Smooth muscle cell (in vitro differentiated cells): ENCODE data around the gene P2RX3. TPM values are rescaled to one million over a fixed set of nuclear protein-coding genes. Genes with fewer than 3 reads are reported as not detected.

Source experiments
- DNase-seq: peaks from one replicate; lab custom pipeline; 2025; ENCODE audit not compliant: unreplicated experiment; lab: John Stamatoyannopoulos, UW
- H2AFZ ChIP-seq: fragments of 200-600 bp; sonication (generic); 2 replicates; pipeline ENCODE4 v1.6.0; 2016; ENCODE audit warnings: antibody characterized with exemption, low read depth, mild to moderate bottlenecking
- H3F3A ChIP-seq: fragments of 200-600 bp; sonication (generic); 2 replicates; pipeline ENCODE4 v1.6.0; 2017; ENCODE audit warnings: antibody characterized with exemption, low read depth
- H3K27ac ChIP-seq: fragments of 200-600 bp; sonication (generic); 2 replicates; pipeline ENCODE4 v1.5.1; 2016; ENCODE audit warnings: low read depth, mild to moderate bottlenecking
- H3K27me3 ChIP-seq: fragments of 200-600 bp; sonication (generic); 2 replicates; pipeline ENCODE4 v1.6.1; 2016; ENCODE audit warnings: low read depth, mild to moderate bottlenecking
- H3K36me3 ChIP-seq: fragments of 200-600 bp; sonication (generic); 2 replicates; pipeline ENCODE4 v1.5.1; 2016; ENCODE audit warnings: low read depth
- H3K4me1 ChIP-seq: fragments of 200-600 bp; sonication (generic); 2 replicates; pipeline ENCODE4 v1.5.1; 2016; ENCODE audit warnings: low read depth
- H3K4me2 ChIP-seq: fragments of 200-600 bp; sonication (generic); 2 replicates; pipeline ENCODE4 v1.6.0; 2016; ENCODE audit warnings: mild to moderate bottlenecking
- H3K4me3 ChIP-seq: fragments of 200-600 bp; sonication (generic); 2 replicates; pipeline ENCODE4 v1.5.1; 2016; ENCODE audit warnings: mild to moderate bottlenecking
- H3K79me2 ChIP-seq: fragments of 200-600 bp; sonication (generic); 2 replicates; pipeline ENCODE4 v1.6.0; 2016; ENCODE audit warnings: low read depth, mild to moderate bottlenecking
- H3K9ac ChIP-seq: fragments of 200-600 bp; sonication (generic); 2 replicates; pipeline ENCODE4 v1.6.0; 2016; ENCODE audit warnings: low read depth
- H3K9me3 ChIP-seq: fragments of 200-600 bp; sonication (generic); replicated peaks from 2 replicates; pipeline ENCODE4 v1.5.1; 2016; ENCODE audit warnings: low read depth
- H4K20me1 ChIP-seq: fragments of 200-600 bp; sonication (generic); 2 replicates; pipeline ENCODE4 v1.6.0; 2016; ENCODE audit warnings: low read depth
- WGBS: methylation state at CpG from one replicate; pipeline ENCODE4 v1.1.7; 2016; ENCODE audit warnings: low lambda C conversion rate; 5-methylcytosine and 5-hydroxymethylcytosine counted together
- polyA plus RNA-seq: library from polyadenylated mRNA; unstranded; fragments of >200 nt; fragmentation: Nextera tagmentation; extraction: Ambion mirVana; gene quantifications from 2 replicates; pipeline ENCODE4 v1.2.1, GENCODE V29; 2016
- total RNA-seq: library from RNA; depleted of rRNA; stranded (reverse); fragments of >200 nt; gene quantifications from 2 replicates; pipeline ENCODE4 v1.2.3, GENCODE V29; 2014
- TF ChIP-seq, protein P1 (sequence below): fragments of 200-600 bp; sonication (generic); IDR thresholded peaks from 2 replicates; pipeline ENCODE4 v1.5.1; 2017; ENCODE audit warnings: borderline replicate concordance, mild to moderate bottlenecking, antibody characterized with exemption; ENCODE audit not compliant: insufficient read depth, poor library complexity, severe bottlenecking

The P2RX3 gene
- total and polyA plus RNA-seq, 2 experiments from 2014 or later, result 0.19 TPM; not detected in 1

DNA sequence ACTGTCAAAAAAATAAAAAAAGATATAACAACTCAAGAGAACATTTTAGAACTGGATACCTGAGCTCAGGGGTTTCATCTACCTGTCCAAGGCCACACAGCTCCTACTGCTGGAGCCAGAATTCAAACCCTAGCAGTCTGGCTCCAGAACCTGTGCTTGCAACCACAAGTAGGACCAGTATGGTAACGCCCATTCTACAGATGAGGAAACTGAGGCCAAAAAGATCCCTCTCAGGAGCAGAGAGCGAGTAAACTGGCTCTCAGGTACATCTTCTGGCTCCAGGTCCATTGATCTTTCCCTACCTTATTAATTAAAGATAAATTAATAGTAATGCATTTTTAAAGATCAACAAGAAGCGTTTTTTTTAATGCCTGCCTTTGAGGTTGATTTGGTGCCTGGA is 19.2 kb downstream of the P2RX3 start:
- DNase-seq, result no peak
- peak overlapping the region; percentile 56 for H3K4me2 ChIP-seq
- no peak overlapping the region for H3K9ac ChIP-seq
- H3K9me3 ChIP-seq, result no peaks in the 10 kb centered on the region
- peaks cover under 1% of the 10 kb centered on the region for H3K27me3 ChIP-seq
- TF ChIP-seq, protein P1, sequence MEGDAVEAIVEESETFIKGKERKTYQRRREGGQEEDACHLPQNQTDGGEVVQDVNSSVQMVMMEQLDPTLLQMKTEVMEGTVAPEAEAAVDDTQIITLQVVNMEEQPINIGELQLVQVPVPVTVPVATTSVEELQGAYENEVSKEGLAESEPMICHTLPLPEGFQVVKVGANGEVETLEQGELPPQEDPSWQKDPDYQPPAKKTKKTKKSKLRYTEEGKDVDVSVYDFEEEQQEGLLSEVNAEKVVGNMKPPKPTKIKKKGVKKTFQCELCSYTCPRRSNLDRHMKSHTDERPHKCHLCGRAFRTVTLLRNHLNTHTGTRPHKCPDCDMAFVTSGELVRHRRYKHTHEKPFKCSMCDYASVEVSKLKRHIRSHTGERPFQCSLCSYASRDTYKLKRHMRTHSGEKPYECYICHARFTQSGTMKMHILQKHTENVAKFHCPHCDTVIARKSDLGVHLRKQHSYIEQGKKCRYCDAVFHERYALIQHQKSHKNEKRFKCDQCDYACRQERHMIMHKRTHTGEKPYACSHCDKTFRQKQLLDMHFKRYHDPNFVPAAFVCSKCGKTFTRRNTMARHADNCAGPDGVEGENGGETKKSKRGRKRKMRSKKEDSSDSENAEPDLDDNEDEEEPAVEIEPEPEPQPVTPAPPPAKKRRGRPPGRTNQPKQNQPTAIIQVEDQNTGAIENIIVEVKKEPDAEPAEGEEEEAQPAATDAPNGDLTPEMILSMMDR, result no peak
- no peak overlapping the region for H2AFZ ChIP-seq
- peaks cover 17% of the 10 kb centered on the region for H3F3A ChIP-seq
- H3K4me1 ChIP-seq, result peaks cover 35% of the 10 kb centered on the region
- 91% methylated on average over 3 of the region's 3 CpGs for WGBS
- no peaks in the 10 kb centered on the region for H3K36me3 ChIP-seq
- H3K79me2 ChIP-seq, result no peaks in the 10 kb centered on the region
- H3K4me3 ChIP-seq, result no peak overlapping the region
- H4K20me1 ChIP-seq, result no peaks in the 10 kb centered on the region
- H3K27ac ChIP-seq, result peak overlapping the region; percentile 44

DNA sequence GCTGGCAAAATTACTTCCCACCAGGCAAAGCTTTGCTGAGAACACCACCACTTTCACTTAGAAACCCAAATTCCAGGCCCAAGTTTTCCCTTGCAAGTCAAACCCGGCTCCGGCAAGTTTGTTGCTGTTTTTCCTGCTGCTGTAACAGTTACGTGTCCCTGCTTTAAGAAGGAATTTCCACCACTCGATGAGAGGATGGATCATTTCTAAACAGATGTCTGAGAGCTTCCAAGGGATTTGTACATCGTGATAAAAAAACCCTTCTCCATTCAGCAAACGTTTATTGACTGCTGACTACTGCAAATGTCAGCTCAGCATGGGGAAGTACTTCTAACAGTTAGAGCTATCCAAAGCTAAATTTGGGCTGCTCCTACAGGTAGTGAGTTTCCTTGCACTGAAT is 19.7 kb downstream of the P2RX3 start:
- Histone ChIP-seq H3K4me3 (no peak overlapping the region), H3K9me3 (no peaks in the 10 kb centered on the region), H2AFZ (no peak overlapping the region), H3F3A (peaks cover 17% of the 10 kb centered on the region), H3K36me3 (no peaks in the 10 kb centered on the region), H3K27me3 (peaks cover 4% of the 10 kb centered on the region), H3K4me1 (peaks cover 34% of the 10 kb centered on the region), H3K4me2 (peak overlapping the region; percentile 56), H3K9ac (no peak overlapping the region), H4K20me1 (no peaks in the 10 kb centered on the region), H3K79me2 (no peaks in the 10 kb centered on the region), H3K27ac (peak overlapping the region; percentile 44)
- 25% methylated on average over 6 of the region's 6 CpGs for WGBS
- no peak for DNase-seq
- TF ChIP-seq, protein P1, result no peak

DNA sequence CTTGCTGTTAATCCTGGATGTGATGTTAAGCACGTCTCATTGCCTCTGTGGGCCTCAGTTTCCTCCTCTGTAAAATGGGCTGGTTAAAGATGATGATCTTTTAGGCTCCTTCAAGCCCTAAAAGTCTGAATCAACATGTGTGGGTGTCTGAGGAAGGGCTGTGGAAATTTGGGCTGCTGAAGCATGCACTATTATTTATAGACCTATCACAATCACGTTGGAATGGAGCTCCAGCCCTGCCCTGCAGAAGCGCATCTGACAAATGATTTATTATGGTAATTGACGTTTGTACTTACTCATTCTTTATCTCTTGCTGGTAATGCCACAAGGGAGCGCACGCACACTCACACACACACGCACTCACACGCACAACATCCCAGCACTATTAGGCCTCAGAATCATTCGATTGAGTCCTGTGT is 20.4 kb downstream of the P2RX3 start:
- H3K36me3 ChIP-seq, result no peaks in the 10 kb centered on the region
- peaks cover 27% of the 10 kb centered on the region for H3K4me1 ChIP-seq
- no peak for DNase-seq
- H3F3A ChIP-seq, result peaks cover 17% of the 10 kb centered on the region
- no peaks in the 10 kb centered on the region for H3K9me3 ChIP-seq
- H4K20me1 ChIP-seq, result no peaks in the 10 kb centered on the region
- H3K27me3 ChIP-seq, result peaks cover 4% of the 10 kb centered on the region
- 53% methylated on average over 9 of the region's 9 CpGs for WGBS
- no peak overlapping the region for H3K4me2 ChIP-seq
- peak overlapping the region; percentile 44 for H3K27ac ChIP-seq
- no peak overlapping the region for H2AFZ ChIP-seq
- no peak overlapping the region for H3K9ac ChIP-seq
- H3K79me2 ChIP-seq, result no peaks in the 10 kb centered on the region
- TF ChIP-seq, protein P1, result no peak
- no peak overlapping the region for H3K4me3 ChIP-seq

DNA sequence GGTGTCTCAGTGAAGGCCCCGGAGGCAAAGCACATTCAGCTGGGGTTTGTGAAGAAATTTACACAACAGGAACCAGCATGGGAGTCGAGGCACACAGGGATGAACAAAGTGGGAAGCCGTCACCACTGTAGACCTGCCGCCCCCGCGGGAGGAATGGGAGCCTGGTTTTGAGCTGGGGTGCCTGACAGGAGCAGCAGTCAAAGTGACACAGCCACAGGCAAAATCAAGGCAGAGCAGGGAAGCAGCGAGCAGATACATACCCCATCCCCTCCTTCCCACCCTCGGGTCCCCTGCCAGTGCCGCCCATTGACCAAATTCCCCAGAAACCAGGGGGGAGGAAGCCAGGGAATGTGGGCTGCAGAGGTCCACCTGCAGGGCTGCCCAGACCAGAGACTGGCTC is 20.8 kb downstream of the P2RX3 start:
- H3F3A ChIP-seq, result peaks cover 17% of the 10 kb centered on the region
- no peak overlapping the region for H3K4me2 ChIP-seq
- no peaks in the 10 kb centered on the region for H3K79me2 ChIP-seq
- H3K9ac ChIP-seq, result no peak overlapping the region
- no peaks in the 10 kb centered on the region for H4K20me1 ChIP-seq
- H2AFZ ChIP-seq, result no peak overlapping the region
- peaks cover 4% of the 10 kb centered on the region for H3K27me3 ChIP-seq
- no peaks in the 10 kb centered on the region for H3K36me3 ChIP-seq
- H3K4me3 ChIP-seq, result no peak overlapping the region
- peaks cover 23% of the 10 kb centered on the region for H3K4me1 ChIP-seq
- no peak for DNase-seq
- no peak overlapping the region for H3K27ac ChIP-seq
- no peaks in the 10 kb centered on the region for H3K9me3 ChIP-seq
- WGBS, result 74% methylated on average over 9 of the region's 9 CpGs
- TF ChIP-seq, protein P1, result no peak
